Endothelial cell of umbilical vein (primary cell): ENCODE measurements around the gene CD200. TPM values are rescaled to one million over a fixed set of nuclear protein-coding genes. Genes with fewer than 3 reads are reported as not detected.

Source experiments
- BruUV-seq: library from RNA; stranded (reverse); fragments of 400-500 nt; replicated peaks from 2 replicates; lab custom pipeline; 2021; lab: Mats Ljungman, UMichigan
- CTCF ChIA-PET: fragments of 300-600, 350-600 bp; sonication (Branson Sonifier 250); formaldehyde crosslinking; loops from one replicate; lab custom pipeline; 2021; ENCODE audit warnings: antibody characterized with exemption, inconsistent platforms; lab: Charles Lee
- POLR2A ChIA-PET: fragments of 300-600, 350-600 bp; sonication (Branson Sonifier 250); formaldehyde crosslinking; loops from one replicate; lab custom pipeline; 2021; ENCODE audit warnings: antibody characterized with exemption, inconsistent platforms; lab: Charles Lee
- DNase-seq: peaks from one replicate; pipeline ENCODE4 v3.0.0-alpha.2; 2011; ENCODE audit warnings: low read depth, low spot score
- FAIRE-seq: peaks from 2 replicates; lab custom pipeline; 2011; peaks lifted over from hg19 to GRCh38; lab: Jason Lieb, UNC
- H2AFZ ChIP-seq: 2 replicates; pipeline ENCODE4 v1.6.0; 2012; ENCODE audit warnings: low read depth, low read length, control low read depth, inconsistent platforms
- H3K27ac ChIP-seq: 2 replicates; pipeline ENCODE4 v1.5.1; 2011; ENCODE audit warnings: low read depth, mild to moderate bottlenecking, control low read depth, low read length, moderate library complexity; ENCODE audit not compliant: insufficient read depth
- H3K27me3 ChIP-seq, 2 experiments: 2 replicates each; pipeline versions ENCODE4 v1.6.0 to v1.6.1; 2011; ENCODE audit warnings: low read length in 2 of 2, mixed read lengths in 1 of 2; ENCODE audit not compliant: control insufficient read depth in 2 of 2, insufficient read depth in 2 of 2
- H3K36me3 ChIP-seq, 2 experiments: 2 replicates in 1 of 2; 3 replicates in 1 of 2; pipeline ENCODE4 v1.5.1; 2011; ENCODE audit warnings: low read length in 2 of 2, mild to moderate bottlenecking in 1 of 2, moderate library complexity in 1 of 2; ENCODE audit not compliant: control insufficient read depth in 2 of 2, insufficient read depth in 2 of 2; ENCODE audit errors: extremely low read depth in 1 of 2
- H3K4me1 ChIP-seq: 3 replicates; pipeline ENCODE4 v1.5.1; 2011; ENCODE audit warnings: mild to moderate bottlenecking, low read length; ENCODE audit not compliant: control insufficient read depth, insufficient read depth; ENCODE audit errors: extremely low read depth
- H3K4me2 ChIP-seq: 2 replicates; pipeline ENCODE4 v1.6.1; 2011; ENCODE audit warnings: low read length, control low read depth, mixed read lengths; ENCODE audit not compliant: insufficient read depth
- H3K4me3 ChIP-seq, 3 experiments: fragments of 200-600 bp in 1 of 3; sonication (generic), shearing (Covaris generic) in 1 of 3; replicated peaks in 1 of 3; 2 replicates each; pipeline ENCODE4 v1.5.1; 2011 to 2016; ENCODE audit warnings: control low read depth in 3 of 3, low read length in 3 of 3, mild to moderate bottlenecking in 2 of 3, inconsistent platforms in 1 of 3, low read depth in 1 of 3, moderate library complexity in 1 of 3; ENCODE audit not compliant: insufficient read depth in 1 of 3
- H3K79me2 ChIP-seq: 2 replicates; pipeline ENCODE4 v1.6.0; 2012; ENCODE audit warnings: low read length, inconsistent platforms; ENCODE audit not compliant: control insufficient read depth, insufficient read depth
- H3K9ac ChIP-seq: replicated peaks from 2 replicates; pipeline ENCODE3; 2011; ENCODE audit warnings: low read length, control low read depth; ENCODE audit not compliant: insufficient read depth; ENCODE audit errors: extremely low read depth
- H3K9me1 ChIP-seq: replicated peaks from 3 replicates; pipeline ENCODE4 v1.6.0; 2011; ENCODE audit warnings: mild to moderate bottlenecking, low read length; ENCODE audit not compliant: control insufficient read depth, insufficient read depth; ENCODE audit errors: extremely low read depth
- H3K9me3 ChIP-seq: replicated peaks from 2 replicates; pipeline ENCODE4 v1.5.1; 2012; ENCODE audit warnings: low read length, inconsistent platforms; ENCODE audit not compliant: control insufficient read depth, insufficient read depth
- H4K20me1 ChIP-seq: replicated peaks from 2 replicates; pipeline ENCODE3; 2011; ENCODE audit warnings: mild to moderate bottlenecking, low read length; ENCODE audit not compliant: control insufficient read depth, insufficient read depth; ENCODE audit errors: extremely low read depth
- CTCF ChIP-seq, 2 donors: IDR thresholded peaks; 1 replicate in 1 of 2; 2 replicates in 1 of 2; pipeline ENCODE4 v1.5.1; 2011; ENCODE audit warnings: low read length in 2 of 2, mild to moderate bottlenecking in 2 of 2, moderate library complexity in 2 of 2, control low read depth in 1 of 2, inconsistent platforms in 1 of 2, low read depth in 1 of 2; ENCODE audit not compliant: insufficient read depth in 1 of 2; ENCODE audit errors: extremely low read depth in 1 of 2
- EZH2 ChIP-seq: IDR thresholded peaks from 2 replicates; pipeline ENCODE4 v1.6.1; 2012; ENCODE audit warnings: borderline replicate concordance, low read depth, mild to moderate bottlenecking, moderate library complexity, low read length, inconsistent platforms; ENCODE audit not compliant: severe bottlenecking
- FOS ChIP-seq: IDR thresholded peaks from 2 replicates; pipeline ENCODE4 v1.6.1; 2011; ENCODE audit warnings: mild to moderate bottlenecking, low read length, moderate library complexity, borderline replicate concordance; ENCODE audit not compliant: insufficient read depth
- GATA2 ChIP-seq: IDR thresholded peaks from 2 replicates; pipeline ENCODE4 v1.7.0; 2011; ENCODE audit warnings: low read depth, mild to moderate bottlenecking, moderate library complexity, mixed read lengths, low read length; ENCODE audit not compliant: insufficient read length, insufficient read depth
- JUN ChIP-seq: IDR thresholded peaks from 2 replicates; pipeline ENCODE4 v1.6.1; 2011; ENCODE audit warnings: borderline replicate concordance, low read depth; ENCODE audit not compliant: insufficient read length, insufficient read depth
- MAX ChIP-seq: IDR thresholded peaks from 2 replicates; pipeline ENCODE4 v1.6.1; 2011; ENCODE audit not compliant: insufficient read depth, insufficient read length
- MYC ChIP-seq: IDR thresholded peaks from one replicate; pipeline ENCODE4 v1.6.1; 2011; ENCODE audit warnings: mild to moderate bottlenecking, low read depth, low read length
- POLR2A ChIP-seq: IDR thresholded peaks from 2 replicates; pipeline ENCODE4 v1.6.1; 2012; ENCODE audit warnings: low read depth, mild to moderate bottlenecking, control low read depth, low read length
- POLR2AphosphoS5 ChIP-seq: IDR thresholded peaks from 2 replicates; pipeline ENCODE4 v1.6.1; 2012; ENCODE audit warnings: low read depth, mild to moderate bottlenecking, control low read depth, low read length, moderate library complexity; ENCODE audit not compliant: insufficient read depth
- dilution Hi-C: fragments of 300-500 bp; cut with MboI; formaldehyde crosslinking; loops from one replicate; pipeline ENCODE4 v1.15.0; 2019; ENCODE audit warnings: low sequenced_read_pairs; ENCODE audit not compliant: extremely low pct_ligation_motif_present
- intact Hi-C: fragments of 100-400 bp; cut with micrococcal nuclease; formaldehyde crosslinking; loops from one replicate; pipeline ENCODE4 v1.10.0; 2022
- polyA plus RNA-seq, 4 experiments: library from polyadenylated mRNA; depleted of rRNA in 3 of 4; stranded (reverse) in 3 of 4; unstranded in 1 of 4; fragments of >200 nt; gene quantifications; 2 replicates each; pipeline versions ENCODE4 v1.2.1 to v1.2.3, GENCODE V29; 2011 to 2012; ENCODE audit warnings: missing spikeins in 1 of 4
- total RNA-seq: library from RNA; stranded (reverse); gene quantifications from 2 replicates; pipeline ENCODE4 v1.2.3, GENCODE V29; 2021

The CD200 gene
- total and polyA plus RNA-seq, 2 donors (not counting 3 experiments of a cell fraction or from before 2014, with no cell fraction given): 8.1 to 8.2 TPM

GRCh38 chr3:112375117-112375516, 42.2 kb downstream of the CD200 start:
- no peak overlapping the region for H3K9ac ChIP-seq
- CTCF ChIA-PET: no interaction called here
- H4K20me1 ChIP-seq: no peaks in the 10 kb centered on the region
- no peaks in the 10 kb centered on the region for H3K36me3 ChIP-seq
- TF ChIP-seq POLR2AphosphoS5: no peak
- TF ChIP-seq FOS: no peak
- TF ChIP-seq EZH2: no peak
- no peak for TF ChIP-seq MAX
- no peak for TF ChIP-seq JUN
- no peak for TF ChIP-seq POLR2A
- no peak for TF ChIP-seq GATA2
- TF ChIP-seq CTCF (IDR thresholded peaks at IDR 0.05; ENCODE audit: extremely low read depth in 1 of 2, insufficient read depth in 1 of 2, low read depth in 1 of 2, low read length in 2 of 2): no peak
- TF ChIP-seq MYC: no peak
- FAIRE-seq: no peak
- H3K4me1 ChIP-seq: peaks cover 20% of the 10 kb centered on the region
- H3K79me2 ChIP-seq: no peaks in the 10 kb centered on the region
- dilution Hi-C loops: no loop called here
- H3K4me3 ChIP-seq: no peak overlapping the region
- POLR2A ChIA-PET: no interaction called here
- no TSS peak for BruUV-seq
- no peak overlapping the region for H2AFZ ChIP-seq
- H3K9me1 ChIP-seq: no peaks in the 10 kb centered on the region
- no peaks in the 10 kb centered on the region for H3K9me3 ChIP-seq
- intact Hi-C loops: no loop called here
- H3K27me3 ChIP-seq: no peaks in the 10 kb centered on the region
- no peak overlapping the region for H3K4me2 ChIP-seq
- DNase-seq: no peak
- no peak overlapping the region for H3K27ac ChIP-seq
